H1 (cell line): ENCODE data around the gene MYOZ2. TPM values are rescaled to one million over a fixed set of nuclear protein-coding genes. Genes with fewer than 3 reads are reported as not detected.

Experiments used
- CTCF ChIA-PET: fragments of 300-600 bp; sonication (Branson Sonifier 250); formaldehyde crosslinking; loops from one replicate; lab custom pipeline; 2021; ENCODE audit not compliant: partially characterized antibody; lab: Charles Lee
- POLR2A ChIA-PET: fragments of 300-600 bp; sonication (Branson Sonifier 250); formaldehyde crosslinking; loops from one replicate; lab custom pipeline; 2021; ENCODE audit warnings: inconsistent platforms; ENCODE audit not compliant: partially characterized antibody; lab: Charles Lee
- DNase-seq, 2 experiments: peaks; one replicate each; pipeline versions ENCODE4 v3.0.0 to v3.0.0-alpha.2; 2010 to 2022; ENCODE audit warnings: low spot score in 2 of 2, low read depth in 1 of 2, mixed read lengths in 1 of 2
- FAIRE-seq: peaks from 2 replicates; lab custom pipeline; 2011; peaks lifted over from hg19 to GRCh38; lab: Jason Lieb, UNC
- H2AFZ ChIP-seq: 2 replicates; pipeline ENCODE4 v1.8.1; 2012; ENCODE audit warnings: low read length, inconsistent platforms
- H2AK5ac ChIP-seq: 2 replicates; pipeline ENCODE4 v1.6.1; 2013; ENCODE audit warnings: low read depth, low read length
- H2BK120ac ChIP-seq: replicated peaks from 2 replicates; pipeline ENCODE3; 2013; ENCODE audit warnings: low read depth, low read length, inconsistent platforms
- H2BK12ac ChIP-seq: 2 replicates; pipeline ENCODE4 v1.6.1; 2013; ENCODE audit warnings: low read depth, low read length
- H2BK15ac ChIP-seq: 2 replicates; pipeline ENCODE4 v1.6.1; 2013; ENCODE audit warnings: low read length
- H2BK20ac ChIP-seq: 2 replicates; pipeline ENCODE4 v1.6.1; 2013; ENCODE audit warnings: low read length
- H2BK5ac ChIP-seq: 2 replicates; pipeline ENCODE4 v1.6.1; 2013; ENCODE audit warnings: low read depth, low read length
- H3K14ac ChIP-seq: 2 replicates; pipeline ENCODE4 v1.6.1; 2013; ENCODE audit warnings: inconsistent platforms; ENCODE audit not compliant: insufficient read length
- H3K18ac ChIP-seq: 2 replicates; pipeline ENCODE4 v1.6.1; 2013; ENCODE audit warnings: low read length; ENCODE audit errors: extremely low read depth
- H3K23ac ChIP-seq: 2 replicates; pipeline ENCODE4 v1.6.1; 2013; ENCODE audit warnings: inconsistent platforms; ENCODE audit not compliant: insufficient read length
- H3K23me2 ChIP-seq: 2 replicates; pipeline ENCODE4 v1.6.1; 2013; ENCODE audit warnings: low read depth, low read length
- H3K27ac ChIP-seq: 2 replicates; pipeline ENCODE4 v1.6.1; 2011; ENCODE audit warnings: low read depth, low read length, inconsistent platforms
- H3K27me3 ChIP-seq, 4 experiments: replicated peaks in 1 of 4; 1 replicate in 1 of 4; 2 replicates in 3 of 4; pipeline versions ENCODE4 v1.6.1 to v1.8.1; 2011 to 2013; ENCODE audit warnings: low read length in 3 of 4, mild to moderate bottlenecking in 3 of 4, inconsistent platforms in 2 of 4, mixed read lengths in 2 of 4, moderate library complexity in 1 of 4; ENCODE audit not compliant: control insufficient read depth in 3 of 4, insufficient read depth in 3 of 4; ENCODE audit errors: extremely low read depth in 1 of 4
- H3K36me3 ChIP-seq, 4 experiments: 2 replicates each; pipeline versions ENCODE4 v1.6.1 to v1.8.1; 2011 to 2013; ENCODE audit warnings: mild to moderate bottlenecking in 4 of 4, low read length in 3 of 4, moderate library complexity in 2 of 4, control low read depth in 1 of 4, inconsistent platforms in 1 of 4; ENCODE audit not compliant: insufficient read depth in 4 of 4, control insufficient read depth in 2 of 4
- H3K4ac ChIP-seq: replicated peaks from 2 replicates; pipeline ENCODE3; 2013; ENCODE audit warnings: low read length, low read depth, mixed read lengths, inconsistent platforms; ENCODE audit not compliant: insufficient read length
- H3K4me1 ChIP-seq, 4 experiments: replicated peaks in 1 of 4; 1 replicate in 1 of 4; 2 replicates in 3 of 4; pipeline versions ENCODE4 v1.6.1 to v1.8.1; 2011 to 2013; ENCODE audit warnings: low read length in 3 of 4, inconsistent platforms in 2 of 4, mixed read lengths in 1 of 4; ENCODE audit not compliant: insufficient read depth in 4 of 4, control insufficient read depth in 3 of 4
- H3K4me2 ChIP-seq, 2 experiments: 2 replicates each; pipeline versions ENCODE4 v1.6.1 to v1.8.1; 2011 to 2013; ENCODE audit warnings: low read depth in 2 of 2, low read length in 2 of 2, control low read depth in 1 of 2, inconsistent platforms in 1 of 2, mild to moderate bottlenecking in 1 of 2; ENCODE audit not compliant: insufficient read depth in 1 of 2
- H3K4me3 ChIP-seq, 4 experiments: fragments of 200-600, 300-600 bp in 1 of 4; sonication (generic), shearing (Covaris generic), sonication (Bioruptor Twin) in 1 of 4; 2 replicates each; pipeline versions ENCODE4 v1.5.1 to v1.8.1; 2011 to 2016; ENCODE audit warnings: low read length in 4 of 4, low read depth in 3 of 4, control low read depth in 2 of 4, inconsistent platforms in 2 of 4, mild to moderate bottlenecking in 2 of 4, mixed read lengths in 1 of 4, moderate library complexity in 1 of 4; ENCODE audit not compliant: insufficient read depth in 2 of 4; ENCODE audit errors: extremely low read depth in 1 of 4
- H3K56ac ChIP-seq: replicated peaks from 2 replicates; pipeline ENCODE3; 2013; ENCODE audit warnings: low read depth, mild to moderate bottlenecking, mixed read lengths, low read length, inconsistent platforms; ENCODE audit not compliant: insufficient read length
- H3K79me1 ChIP-seq: 2 replicates; pipeline ENCODE4 v1.6.1; 2013; ENCODE audit warnings: low read depth, low read length, control low read depth
- H3K79me2 ChIP-seq, 2 experiments: 2 replicates each; pipeline versions ENCODE4 v1.6.1 to v1.8.1; 2012 to 2013; ENCODE audit warnings: low read length in 2 of 2, mild to moderate bottlenecking in 2 of 2, inconsistent platforms in 1 of 2; ENCODE audit not compliant: insufficient read depth in 2 of 2, control insufficient read depth in 1 of 2
- H3K9ac ChIP-seq, 4 experiments: replicated peaks in 1 of 4; 1 replicate in 1 of 4; 2 replicates in 3 of 4; pipeline versions ENCODE4 v1.6.1 to v1.8.1; 2011 to 2013; ENCODE audit warnings: low read depth in 3 of 4, low read length in 3 of 4, control low read depth in 2 of 4, mild to moderate bottlenecking in 2 of 4, moderate library complexity in 2 of 4, inconsistent platforms in 1 of 4; ENCODE audit errors: extremely low read depth in 1 of 4
- H3K9me3 ChIP-seq, 2 experiments: 2 replicates each; pipeline versions ENCODE4 v1.6.1 to v1.8.1; 2012 to 2013; ENCODE audit warnings: mild to moderate bottlenecking in 2 of 2, moderate library complexity in 2 of 2, control low read depth in 1 of 2, inconsistent platforms in 1 of 2, low read depth in 1 of 2, low read length in 1 of 2, mixed read lengths in 1 of 2; ENCODE audit not compliant: insufficient read depth in 2 of 2
- H4K20me1 ChIP-seq, 2 experiments: replicated peaks in 1 of 2; 2 replicates each; pipeline versions ENCODE3 to v1.8.1; 2011 to 2013; ENCODE audit warnings: inconsistent platforms in 2 of 2, low read length in 2 of 2, mild to moderate bottlenecking in 1 of 2; ENCODE audit not compliant: insufficient read depth in 2 of 2, control insufficient read depth in 1 of 2
- H4K5ac ChIP-seq: 2 replicates; pipeline ENCODE4 v1.6.1; 2013; ENCODE audit warnings: low read length, low read depth, mixed read lengths, inconsistent platforms; ENCODE audit not compliant: insufficient read length
- H4K8ac ChIP-seq: 2 replicates; pipeline ENCODE4 v1.8.0; 2013; ENCODE audit warnings: mild to moderate bottlenecking, moderate library complexity, low read length, inconsistent platforms; ENCODE audit not compliant: insufficient read depth; ENCODE audit errors: extremely low read depth
- H4K91ac ChIP-seq: replicated peaks from 2 replicates; pipeline ENCODE3; 2013; ENCODE audit warnings: low read length, mixed read lengths, inconsistent platforms; ENCODE audit not compliant: insufficient read length
- CHD7 ChIP-seq: fragments of 300-600 bp; sonication (generic); IDR thresholded peaks from 2 replicates; pipeline ENCODE4 v1.7.1; 2012; ENCODE audit warnings: low read length, moderate library complexity, mild to moderate bottlenecking, inconsistent platforms; ENCODE audit not compliant: insufficient replicate concordance
- polyA plus RNA-seq, 7 experiments: library from polyadenylated mRNA; depleted of rRNA in 3 of 7; stranded (reverse) in 5 of 7; unstranded in 2 of 7; fragments of >200 nt in 5 of 7; fragments of 200-250 nt in 2 of 7; gene quantifications; 1 replicate in 5 of 7; 2 replicates in 1 of 7; 4 replicates in 1 of 7; pipeline versions ENCODE4 v1.2.1 to v1.2.3, GENCODE V29; 2011 to 2013; ENCODE audit warnings: missing spikeins in 2 of 7, mixed read lengths in 2 of 7
- total RNA-seq: library from RNA; stranded (reverse); fragmentation: NEBNext Ultra II Directional; extraction: Animal tissue kit (Norgen Biotek cat#: 25700); gene quantifications from 2 replicates; pipeline ENCODE4 v1.2.1, GENCODE V29; 2021

MYOZ2 gene
- total and polyA plus RNA-seq, 2 of the 8 experiments (the other 6 are each of a cell fraction or from before 2014, with no cell fraction given): not detected

GRCh38 chr4:119205690-119206089, 70.1 kb downstream of the MYOZ2 start:
- ChIA-PET CTCF (no interaction called here), POLR2A (no interaction called here)
- no peak for DNase-seq
- Histone ChIP-seq H3K4ac (no peak overlapping the region), H2BK120ac (no peak overlapping the region), H3K79me2 (no peaks in the 10 kb centered on the region), H3K4me1 (no peaks in the 10 kb centered on the region), H4K8ac (no peak overlapping the region), H3K36me3 (no peaks in the 10 kb centered on the region), H3K4me3 (no peak overlapping the region), H3K9ac (no peak overlapping the region), H2BK5ac (no peak overlapping the region), H3K56ac (no peak overlapping the region), H3K27ac (no peak overlapping the region), H2BK12ac (no peak overlapping the region), H3K14ac (no peak overlapping the region), H2BK15ac (no peak overlapping the region), H4K91ac (no peak overlapping the region), H3K23ac (no peak overlapping the region), H3K9me3 (no peaks in the 10 kb centered on the region), H3K4me2 (no peak overlapping the region), H3K79me1 (no peaks in the 10 kb centered on the region), H2AFZ (no peak overlapping the region), H4K5ac (no peak overlapping the region), H3K27me3 (no peaks in the 10 kb centered on the region), H3K18ac (no peak overlapping the region), H2AK5ac (no peak overlapping the region), H2BK20ac (no peak overlapping the region), H3K23me2 (no peaks in the 10 kb centered on the region; the same call in 1 of the 2 replicates), H4K20me1 (no peaks in the 10 kb centered on the region)
- no peak for FAIRE-seq
- TF ChIP-seq CHD7: no peak
